Measurements from ENCODE around the gene ZNF330.

Gene ZNF330

GRCh38 chr4:141229408-141230101 is 8.9 kb downstream of the ZNF330 start:
- Histone ChIP-seq H3K36me3 (ENCODE audit: control insufficient read depth in 5 of 5, insufficient read depth in 5 of 5, low read length in 5 of 5) (peaks cover 52 to 82% (median 74%) of the 10 kb centered on the region in 5 donors), H3K9ac (ENCODE audit: low read length in 5 of 5) (no peak overlapping the region), H3K4me3 (ENCODE audit: low read depth in 1 of 5, low read length in 5 of 5) (no peak overlapping the region), H3K27me3 (ENCODE audit: control insufficient read depth in 5 of 5, insufficient read depth in 4 of 5, low read length in 5 of 5) (no peaks in the 10 kb centered on the region), H3K9me3 (ENCODE audit: control insufficient read depth in 5 of 5, low read length in 5 of 5) (no peaks in the 10 kb centered on the region), H3K4me1 (ENCODE audit: control insufficient read depth in 5 of 5, insufficient read depth in 5 of 5, low read length in 5 of 5) (peaks cover 0 to 6% (median 0%) of the 10 kb centered on the region in 5 donors), H3K27ac (ENCODE audit: low read depth, low read length) (no peak overlapping the region)

DNA sequence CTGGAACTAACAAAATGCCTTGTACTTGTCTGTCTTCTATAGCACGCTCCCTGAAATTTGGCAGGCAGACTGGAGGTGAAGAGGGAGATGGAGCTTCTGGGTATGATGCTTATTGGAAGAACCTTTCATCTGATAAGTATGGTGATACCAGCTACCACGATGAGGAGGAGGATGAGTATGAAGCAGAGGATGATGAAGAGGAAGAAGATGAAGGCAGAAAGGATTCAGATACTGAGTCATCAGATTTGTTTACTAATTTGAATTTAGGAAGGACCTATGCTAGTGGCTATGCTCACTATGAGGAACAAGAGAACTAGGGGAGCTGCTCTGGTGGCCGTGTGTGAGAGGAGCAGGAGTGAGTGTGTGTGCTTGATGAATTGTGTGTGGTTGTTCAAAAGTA is 13.0 kb downstream of the ZNF330 start:
- no peaks in the 10 kb centered on the region for H3K9me3 ChIP-seq (ENCODE audit: control insufficient read depth in 5 of 5, low read length in 5 of 5)
- peaks cover 54 to 65% (median 62%) of the 10 kb centered on the region in 5 donors for H3K36me3 ChIP-seq (ENCODE audit: control insufficient read depth in 5 of 5, insufficient read depth in 5 of 5, low read length in 5 of 5)
- H3K27ac ChIP-seq (ENCODE audit: low read depth, low read length), result no peak overlapping the region
- H3K4me1 ChIP-seq (ENCODE audit: control insufficient read depth in 5 of 5, insufficient read depth in 5 of 5, low read length in 5 of 5), result no peaks in the 10 kb centered on the region
- no peak overlapping the region for H3K9ac ChIP-seq (ENCODE audit: low read length in 5 of 5)
- no peaks in the 10 kb centered on the region for H3K27me3 ChIP-seq (ENCODE audit: control insufficient read depth in 5 of 5, insufficient read depth in 4 of 5, low read length in 5 of 5)
- H3K4me3 ChIP-seq (ENCODE audit: low read depth in 1 of 5, low read length in 5 of 5), result no peak overlapping the region

DNA sequence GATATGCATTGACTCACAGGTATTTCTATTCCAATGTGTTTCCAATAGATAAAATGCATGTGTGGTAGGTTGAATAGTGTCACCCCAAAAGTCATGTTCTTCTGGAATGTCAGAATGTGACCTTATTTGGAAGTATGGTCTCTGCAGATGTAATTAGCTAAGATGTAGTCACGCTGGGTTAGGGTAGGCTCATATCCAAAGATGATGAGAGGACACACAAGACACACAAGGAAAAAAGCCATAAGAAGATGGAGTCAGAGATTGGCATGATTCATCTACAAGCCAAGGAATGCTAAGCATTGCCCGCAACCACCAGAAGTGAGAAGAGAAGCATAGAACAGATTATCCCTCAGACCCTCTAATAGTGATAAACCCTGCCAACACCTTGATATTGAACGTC is 17.5 kb downstream of the ZNF330 start:
- Histone ChIP-seq H3K4me3 (ENCODE audit: low read depth in 1 of 5, low read length in 5 of 5) (no peak overlapping the region), H3K27ac (ENCODE audit: low read depth, low read length) (no peak overlapping the region), H3K9me3 (ENCODE audit: control insufficient read depth in 5 of 5, low read length in 5 of 5) (no peaks in the 10 kb centered on the region), H3K9ac (ENCODE audit: low read length in 5 of 5) (no peak overlapping the region), H3K4me1 (ENCODE audit: control insufficient read depth in 5 of 5, insufficient read depth in 5 of 5, low read length in 5 of 5) (no peaks in the 10 kb centered on the region), H3K36me3 (ENCODE audit: control insufficient read depth in 5 of 5, insufficient read depth in 5 of 5, low read length in 5 of 5) (peaks cover 23 to 26% (median 24%) of the 10 kb centered on the region in 5 donors), H3K27me3 (ENCODE audit: control insufficient read depth in 5 of 5, insufficient read depth in 4 of 5, low read length in 5 of 5) (no peaks in the 10 kb centered on the region)

DNA sequence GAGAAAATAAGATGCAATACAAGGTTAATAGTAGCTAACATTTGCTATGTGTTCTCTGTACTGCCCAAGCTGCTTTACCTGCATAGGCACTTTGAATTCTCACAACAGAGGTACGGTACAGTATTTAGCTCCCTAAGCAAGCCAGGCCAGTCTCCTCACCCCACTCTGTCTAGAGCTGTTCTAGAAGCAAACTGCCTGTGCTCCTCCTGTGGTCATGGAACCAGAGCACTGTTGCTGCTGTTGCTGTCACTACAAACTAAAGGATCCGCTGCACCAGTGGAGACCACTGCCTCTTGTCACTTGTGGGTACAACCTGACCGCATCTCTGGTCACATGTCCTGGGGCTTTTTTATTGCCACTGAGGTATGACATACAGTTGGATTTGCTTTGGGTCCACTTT is 19.6 kb downstream of the ZNF330 start:
- Histone ChIP-seq H3K27me3 (ENCODE audit: control insufficient read depth in 5 of 5, insufficient read depth in 4 of 5, low read length in 5 of 5) (no peaks in the 10 kb centered on the region), H3K4me3 (ENCODE audit: low read depth in 1 of 5, low read length in 5 of 5) (no peak overlapping the region), H3K36me3 (ENCODE audit: control insufficient read depth in 5 of 5, insufficient read depth in 5 of 5, low read length in 5 of 5) (peaks cover 2 to 8% (median 6%) of the 10 kb centered on the region in 5 donors), H3K9me3 (ENCODE audit: control insufficient read depth in 5 of 5, low read length in 5 of 5) (no peaks in the 10 kb centered on the region), H3K9ac (ENCODE audit: low read length in 5 of 5) (no peak overlapping the region), H3K4me1 (ENCODE audit: control insufficient read depth in 5 of 5, insufficient read depth in 5 of 5, low read length in 5 of 5) (no peaks in the 10 kb centered on the region), H3K27ac (ENCODE audit: low read depth, low read length) (no peak overlapping the region)

DNA sequence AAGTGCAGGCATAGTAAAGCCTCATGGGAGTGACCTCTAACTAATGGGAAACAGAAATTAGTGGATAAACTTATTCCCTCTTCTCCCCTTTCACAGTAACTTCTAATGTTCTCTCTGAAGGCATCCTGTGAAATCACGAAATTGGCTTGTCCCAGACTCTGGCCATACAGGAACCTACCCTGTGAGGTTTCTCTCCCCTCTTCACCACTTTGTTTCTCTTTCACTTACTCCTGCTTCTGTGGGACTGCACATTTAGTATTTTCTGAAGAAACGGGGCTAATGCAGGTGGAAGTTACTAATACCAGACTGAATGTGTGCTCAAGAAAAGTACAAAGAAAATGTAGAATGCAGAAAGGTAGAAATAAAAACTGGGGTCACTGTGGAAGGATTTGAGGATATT is 20.0 kb downstream of the ZNF330 start:
- no peak overlapping the region for H3K4me3 ChIP-seq (ENCODE audit: low read depth in 1 of 5, low read length in 5 of 5)
- H3K9ac ChIP-seq (ENCODE audit: low read length in 5 of 5), result no peak overlapping the region
- H3K27ac ChIP-seq (ENCODE audit: low read depth, low read length), result no peak overlapping the region
- H3K27me3 ChIP-seq (ENCODE audit: control insufficient read depth in 5 of 5, insufficient read depth in 4 of 5, low read length in 5 of 5), result no peaks in the 10 kb centered on the region
- H3K9me3 ChIP-seq (ENCODE audit: control insufficient read depth in 5 of 5, low read length in 5 of 5), result no peaks in the 10 kb centered on the region
- H3K4me1 ChIP-seq (ENCODE audit: control insufficient read depth in 5 of 5, insufficient read depth in 5 of 5, low read length in 5 of 5), result peaks cover 0 to 3% (median 0%) of the 10 kb centered on the region in 5 donors
- peaks cover 0 to 4% (median 2%) of the 10 kb centered on the region in 5 donors for H3K36me3 ChIP-seq (ENCODE audit: control insufficient read depth in 5 of 5, insufficient read depth in 5 of 5, low read length in 5 of 5)

DNA sequence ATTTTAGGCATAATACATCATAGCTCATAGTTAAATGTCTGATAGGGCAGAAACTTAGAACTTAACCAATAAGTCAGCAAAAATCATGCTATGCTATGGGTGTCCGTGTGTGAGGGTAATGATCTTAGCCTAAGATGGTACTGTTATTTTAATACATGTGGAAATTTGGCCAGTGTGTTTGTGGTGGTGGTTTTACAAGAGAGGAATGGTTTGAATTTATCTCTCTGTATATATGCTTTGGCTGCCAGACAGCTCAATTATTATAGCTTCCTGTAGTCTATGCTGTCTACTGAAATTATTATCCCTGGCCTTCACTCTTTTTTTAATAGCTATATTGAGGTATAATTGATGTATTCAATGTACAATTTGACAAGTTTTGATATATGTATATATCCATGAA is 21.3 kb downstream of the ZNF330 start:
- H3K27ac ChIP-seq (ENCODE audit: low read depth, low read length), result no peak overlapping the region
- no peak overlapping the region for H3K4me3 ChIP-seq (ENCODE audit: low read depth in 1 of 5, low read length in 5 of 5)
- H3K9ac ChIP-seq (ENCODE audit: low read length in 5 of 5), result no peak overlapping the region
- no peaks in the 10 kb centered on the region for H3K9me3 ChIP-seq (ENCODE audit: control insufficient read depth in 5 of 5, low read length in 5 of 5)
- H3K27me3 ChIP-seq (ENCODE audit: control insufficient read depth in 5 of 5, insufficient read depth in 4 of 5, low read length in 5 of 5), result no peaks in the 10 kb centered on the region
- H3K36me3 ChIP-seq (ENCODE audit: control insufficient read depth in 5 of 5, insufficient read depth in 5 of 5, low read length in 5 of 5), result no peaks in the 10 kb centered on the region
- H3K4me1 ChIP-seq (ENCODE audit: control insufficient read depth in 5 of 5, insufficient read depth in 5 of 5, low read length in 5 of 5), result peaks cover 0 to 15% (median 0%) of the 10 kb centered on the region in 5 donors

DNA sequence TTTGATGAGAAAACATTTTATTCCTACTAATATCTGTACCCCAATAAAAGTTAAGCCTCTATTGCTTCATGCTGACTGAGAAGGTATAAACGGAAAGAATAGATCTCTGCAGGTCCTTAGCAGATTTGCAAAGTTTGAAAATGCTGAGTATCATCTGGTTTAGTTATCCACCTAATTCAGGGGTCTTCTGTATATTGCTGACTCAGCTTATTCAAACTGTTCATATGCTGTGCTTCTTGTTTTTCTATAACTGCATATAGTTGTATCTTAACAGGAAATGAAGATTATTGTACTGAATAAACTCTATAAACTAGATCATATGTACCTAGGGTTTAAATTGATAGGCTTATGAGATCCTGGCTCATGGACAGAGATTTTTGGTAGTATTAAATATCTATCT is 23.7 kb downstream of the ZNF330 start:
- no peaks in the 10 kb centered on the region for H3K27me3 ChIP-seq (ENCODE audit: control insufficient read depth in 5 of 5, insufficient read depth in 4 of 5, low read length in 5 of 5)
- H3K36me3 ChIP-seq (ENCODE audit: control insufficient read depth in 5 of 5, insufficient read depth in 5 of 5, low read length in 5 of 5), result no peaks in the 10 kb centered on the region
- H3K4me1 ChIP-seq (ENCODE audit: control insufficient read depth in 5 of 5, insufficient read depth in 5 of 5, low read length in 5 of 5), result peaks cover 0 to 27% (median 0%) of the 10 kb centered on the region in 5 donors
- no peak overlapping the region for H3K9ac ChIP-seq (ENCODE audit: low read length in 5 of 5)
- no peak overlapping the region for H3K27ac ChIP-seq (ENCODE audit: low read depth, low read length)
- H3K4me3 ChIP-seq (ENCODE audit: low read depth in 1 of 5, low read length in 5 of 5), result no peak overlapping the region
- H3K9me3 ChIP-seq (ENCODE audit: control insufficient read depth in 5 of 5, low read length in 5 of 5), result no peaks in the 10 kb centered on the region

GRCh38 chr4:141246243-141246642 is 25.5 kb downstream of the ZNF330 start:
- Histone ChIP-seq H3K27ac (ENCODE audit: low read depth, low read length) (no peak overlapping the region), H3K9me3 (ENCODE audit: control insufficient read depth in 5 of 5, low read length in 5 of 5) (no peaks in the 10 kb centered on the region), H3K36me3 (ENCODE audit: control insufficient read depth in 5 of 5, insufficient read depth in 5 of 5, low read length in 5 of 5) (no peaks in the 10 kb centered on the region)

GRCh38 chr4:141246683-141247429 is 26.2 kb downstream of the ZNF330 start:
- H3K9ac ChIP-seq (ENCODE audit: low read length in 5 of 5), result no peak overlapping the region
- no peaks in the 10 kb centered on the region for H3K9me3 ChIP-seq (ENCODE audit: control insufficient read depth in 5 of 5, low read length in 5 of 5)
- H3K27me3 ChIP-seq (ENCODE audit: control insufficient read depth in 5 of 5, insufficient read depth in 4 of 5, low read length in 5 of 5), result no peaks in the 10 kb centered on the region
- no peak overlapping the region for H3K27ac ChIP-seq (ENCODE audit: low read depth, low read length)
- H3K4me3 ChIP-seq (ENCODE audit: low read depth in 1 of 5, low read length in 5 of 5), result no peak overlapping the region
- no peaks in the 10 kb centered on the region for H3K36me3 ChIP-seq (ENCODE audit: control insufficient read depth in 5 of 5, insufficient read depth in 5 of 5, low read length in 5 of 5)
- H3K4me1 ChIP-seq (ENCODE audit: control insufficient read depth in 5 of 5, insufficient read depth in 5 of 5, low read length in 5 of 5), result peaks cover 0 to 27% (median 0%) of the 10 kb centered on the region in 5 donors

More at GRCh38 chr4:141246243-141246642, 25.5 kb downstream of the ZNF330 start:
- no peaks in the 10 kb centered on the region for H3K27me3 ChIP-seq (ENCODE audit: control insufficient read depth in 5 of 5, insufficient read depth in 4 of 5, low read length in 5 of 5)
- H3K4me3 ChIP-seq (ENCODE audit: low read depth in 1 of 5, low read length in 5 of 5), result no peak overlapping the region
- H3K9ac ChIP-seq (ENCODE audit: low read length in 5 of 5), result no peak overlapping the region
- peaks cover 0 to 27% (median 0%) of the 10 kb centered on the region in 5 donors for H3K4me1 ChIP-seq (ENCODE audit: control insufficient read depth in 5 of 5, insufficient read depth in 5 of 5, low read length in 5 of 5)

GRCh38 chr4:141247430-141247780 is 26.7 kb downstream of the ZNF330 start:
- H3K36me3 ChIP-seq (ENCODE audit: control insufficient read depth in 5 of 5, insufficient read depth in 5 of 5, low read length in 5 of 5), result no peaks in the 10 kb centered on the region

More at GRCh38 chr4:141247430-141247780, 26.7 kb downstream of the ZNF330 start:
- peak overlapping the region; percentile 26 for H3K27ac ChIP-seq (ENCODE audit: low read depth, low read length)
- peaks cover 0 to 27% (median 0%) of the 10 kb centered on the region in 5 donors for H3K4me1 ChIP-seq (ENCODE audit: control insufficient read depth in 5 of 5, insufficient read depth in 5 of 5, low read length in 5 of 5)
- H3K9ac ChIP-seq (ENCODE audit: low read length in 5 of 5), result no peak overlapping the region
- H3K27me3 ChIP-seq (ENCODE audit: control insufficient read depth in 5 of 5, insufficient read depth in 4 of 5, low read length in 5 of 5), result no peaks in the 10 kb centered on the region
- H3K4me3 ChIP-seq (ENCODE audit: low read depth in 1 of 5, low read length in 5 of 5), result no peak overlapping the region
- H3K9me3 ChIP-seq (ENCODE audit: control insufficient read depth in 5 of 5, low read length in 5 of 5), result no peaks in the 10 kb centered on the region

All from subcutaneous abdominal adipose tissue (tissue), 5 donors.